Neural crest cell (in vitro differentiated cells): ENCODE measurements around the gene CD40. TPM values are rescaled to one million over a fixed set of nuclear protein-coding genes. Genes with fewer than 3 reads are reported as not detected.

Experiments
- DNase-seq: peaks from one replicate; pipeline ENCODE4 v3.0.0; 2021; ENCODE audit warnings: low read depth, mixed read lengths, low spot score
- H3K27ac Mint-ChIP-seq: one replicate; pipeline ENCODE4 v1.8.0; 2021; ENCODE audit warnings: mild to moderate bottlenecking, mixed read lengths; ENCODE audit not compliant: unreplicated experiment
- H3K27me3 Mint-ChIP-seq: 2 replicates; pipeline ENCODE4 v1.8.0; 2021; ENCODE audit warnings: low read depth, mild to moderate bottlenecking, mixed read lengths
- H3K36me3 Mint-ChIP-seq: 2 replicates; pipeline ENCODE4 v1.8.0; 2021; ENCODE audit warnings: low read depth, mild to moderate bottlenecking, mixed read lengths
- H3K4me1 Mint-ChIP-seq: 2 replicates; pipeline ENCODE4 v1.8.0; 2021; ENCODE audit warnings: mixed read lengths
- H3K4me3 Mint-ChIP-seq: one replicate; pipeline ENCODE4 v1.8.0; 2021; ENCODE audit warnings: mild to moderate bottlenecking, mixed read lengths
- H3K9me3 Mint-ChIP-seq: 2 replicates; pipeline ENCODE4 v1.8.0; 2021; ENCODE audit warnings: mixed read lengths
- CTCF ChIP-seq: fragments of 200-600 bp; sonication (generic); conservative IDR thresholded peaks from 2 replicates; pipeline ENCODE4 v1.5.0; 2021; ENCODE audit warnings: antibody characterized with exemption, mild to moderate bottlenecking
- total RNA-seq: library from RNA; stranded (reverse); gene quantifications from 2 replicates; pipeline ENCODE4 v1.2.1, GENCODE V29; 2021

Gene CD40
- total RNA-seq, 1 donor from 2014 or later, result 4.8 TPM

DNA sequence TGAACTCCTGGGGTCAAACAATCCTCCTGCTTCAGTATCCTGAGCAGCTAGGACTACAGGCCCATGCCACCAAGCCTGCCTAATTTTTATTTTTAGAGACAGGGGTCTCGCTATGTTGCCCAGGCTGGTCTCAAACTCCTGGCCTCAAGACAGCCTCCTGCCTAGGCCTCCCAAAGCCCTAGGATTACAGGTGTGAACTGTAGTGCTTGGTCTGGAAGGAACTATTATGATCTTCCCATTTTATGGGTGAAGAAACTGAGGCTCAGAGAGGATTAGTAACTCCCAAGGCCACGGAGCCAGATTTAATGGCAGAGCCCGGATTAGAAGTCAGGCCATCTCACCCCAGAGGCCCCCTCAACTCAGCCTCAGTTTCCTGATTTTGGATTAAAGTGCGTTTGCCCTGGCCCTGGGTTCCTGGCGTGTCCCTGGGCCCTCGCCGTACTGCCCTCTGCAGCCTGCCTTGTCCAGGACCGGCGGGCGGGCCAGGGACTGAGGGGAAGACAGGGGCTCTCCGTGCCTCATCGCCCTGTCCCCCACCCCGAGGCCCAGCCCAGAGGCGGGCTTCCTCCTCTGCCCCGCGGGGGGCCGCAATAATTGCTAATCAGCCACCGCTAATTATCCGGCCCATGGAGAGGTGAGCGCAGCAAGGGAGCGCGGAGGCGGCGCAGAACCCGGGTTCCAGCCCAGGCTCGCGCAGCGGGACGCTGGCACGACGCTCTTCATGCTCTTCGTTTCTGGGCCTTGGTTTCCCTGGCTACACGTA lies 34.9 kb downstream of the CD40 start:
- H3K4me3 Mint-ChIP-seq, result no peak overlapping the region
- H3K9me3 Mint-ChIP-seq, result no peaks in the 10 kb centered on the region
- no peaks in the 10 kb centered on the region for H3K36me3 Mint-ChIP-seq
- H3K27ac Mint-ChIP-seq, result no peak overlapping the region
- peaks cover 3% of the 10 kb centered on the region for H3K27me3 Mint-ChIP-seq
- TF ChIP-seq CTCF, result no peak
- no peaks in the 10 kb centered on the region for H3K4me1 Mint-ChIP-seq
- DNase-seq, result no peak

DNA sequence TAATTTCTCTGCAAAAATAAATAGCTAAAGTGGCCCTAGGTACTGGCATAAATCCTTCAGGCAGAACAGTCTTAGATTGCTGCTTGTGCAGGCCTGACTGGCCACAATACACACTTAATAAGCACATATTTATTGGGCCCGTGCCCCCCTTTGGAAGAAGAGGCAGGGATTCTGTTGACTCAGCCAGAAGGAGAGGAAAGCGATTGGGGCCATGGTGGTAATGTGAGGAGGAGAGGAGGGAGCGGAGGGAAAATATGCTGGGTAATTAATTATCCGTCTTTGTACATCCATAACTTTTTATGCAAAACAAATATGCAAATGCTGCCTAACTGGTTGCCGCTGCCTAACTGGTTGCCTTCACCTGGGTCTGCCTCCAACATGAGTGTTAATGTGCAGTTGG lies 36.2 kb downstream of the CD40 start:
- Mint-ChIP-seq H3K27me3 (peaks cover 13% of the 10 kb centered on the region), H3K36me3 (no peaks in the 10 kb centered on the region), H3K4me1 (no peaks in the 10 kb centered on the region), H3K9me3 (no peaks in the 10 kb centered on the region), H3K27ac (no peak overlapping the region), H3K4me3 (no peak overlapping the region)
- no peak for DNase-seq
- no peak for TF ChIP-seq CTCF

- Mint-ChIP-seq H3K36me3 (no peaks in the 10 kb centered on the region), H3K27ac (no peak overlapping the region), H3K4me1 (no peaks in the 10 kb centered on the region), H3K9me3 (no peaks in the 10 kb centered on the region), H3K27me3 (peaks cover 17% of the 10 kb centered on the region), H3K4me3 (no peak overlapping the region)
- no peak for DNase-seq
- no peak for TF ChIP-seq CTCF
These were observed 36.7 kb downstream of the CD40 start for GRCh38 chr20:46154796-46155195.

GRCh38 chr20:46156065-46156464 lies 38.0 kb downstream of the CD40 start:
- no peak for DNase-seq
- peaks cover 21% of the 10 kb centered on the region for H3K27me3 Mint-ChIP-seq
- no peaks in the 10 kb centered on the region for H3K36me3 Mint-ChIP-seq
- TF ChIP-seq CTCF, result no peak
- no peak overlapping the region for H3K27ac Mint-ChIP-seq
- H3K4me1 Mint-ChIP-seq, result no peaks in the 10 kb centered on the region
- no peaks in the 10 kb centered on the region for H3K9me3 Mint-ChIP-seq
- H3K4me3 Mint-ChIP-seq, result no peak overlapping the region

DNA sequence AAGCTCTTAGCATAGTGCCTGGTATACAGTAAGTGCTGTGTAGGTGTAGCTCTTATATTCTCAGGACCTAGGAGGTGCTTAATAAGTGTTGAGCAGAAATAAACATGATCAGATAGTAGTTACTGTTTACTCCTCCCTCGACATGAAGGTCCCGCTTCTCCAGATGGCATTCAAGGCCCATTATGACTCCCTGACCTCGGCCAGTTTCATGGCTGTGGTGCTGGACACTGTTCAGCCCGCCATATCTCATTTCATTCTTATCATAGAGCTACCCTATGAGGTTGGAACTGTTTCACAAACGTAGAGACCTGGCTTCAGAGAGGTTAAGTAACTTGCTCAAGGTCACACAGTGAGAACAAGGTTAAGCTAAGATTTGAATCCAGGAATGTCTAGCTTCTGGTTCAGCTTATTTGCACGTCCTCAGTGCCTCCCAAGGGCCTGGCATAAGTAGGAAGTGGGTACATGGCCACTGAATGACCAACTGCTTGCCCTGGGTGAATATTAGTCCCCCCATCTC lies 39.0 kb downstream of the CD40 start:
- no peaks in the 10 kb centered on the region for H3K9me3 Mint-ChIP-seq
- H3K4me3 Mint-ChIP-seq, result no peak overlapping the region
- H3K27ac Mint-ChIP-seq, result no peak overlapping the region
- no peak for DNase-seq
- H3K36me3 Mint-ChIP-seq, result no peaks in the 10 kb centered on the region
- H3K4me1 Mint-ChIP-seq, result no peaks in the 10 kb centered on the region
- TF ChIP-seq CTCF, result no peak
- H3K27me3 Mint-ChIP-seq, result peaks cover 26% of the 10 kb centered on the region
